Neural crest cell (in vitro differentiated cells): ENCODE data around the gene STX8. TPM values are rescaled to one million over a fixed set of nuclear protein-coding genes. Genes with fewer than 3 reads are reported as not detected.

Source experiments
- DNase-seq: peaks from one replicate; pipeline ENCODE4 v3.0.0; 2021; ENCODE audit warnings: low read depth, mixed read lengths, low spot score
- H3K27ac Mint-ChIP-seq: one replicate; pipeline ENCODE4 v1.8.0; 2021; ENCODE audit warnings: mild to moderate bottlenecking, mixed read lengths; ENCODE audit not compliant: unreplicated experiment
- H3K27me3 Mint-ChIP-seq: 2 replicates; pipeline ENCODE4 v1.8.0; 2021; ENCODE audit warnings: low read depth, mild to moderate bottlenecking, mixed read lengths
- H3K36me3 Mint-ChIP-seq: 2 replicates; pipeline ENCODE4 v1.8.0; 2021; ENCODE audit warnings: low read depth, mild to moderate bottlenecking, mixed read lengths
- H3K4me1 Mint-ChIP-seq: 2 replicates; pipeline ENCODE4 v1.8.0; 2021; ENCODE audit warnings: mixed read lengths
- H3K4me3 Mint-ChIP-seq: one replicate; pipeline ENCODE4 v1.8.0; 2021; ENCODE audit warnings: mild to moderate bottlenecking, mixed read lengths
- H3K9me3 Mint-ChIP-seq: 2 replicates; pipeline ENCODE4 v1.8.0; 2021; ENCODE audit warnings: mixed read lengths
- total RNA-seq: library from RNA; stranded (reverse); gene quantifications from 2 replicates; pipeline ENCODE4 v1.2.1, GENCODE V29; 2021
- TF ChIP-seq, protein P1 (sequence below): fragments of 200-600 bp; sonication (generic); conservative IDR thresholded peaks from 2 replicates; pipeline ENCODE4 v1.5.0; 2021; ENCODE audit warnings: antibody characterized with exemption, mild to moderate bottlenecking

The STX8 gene
- total RNA-seq, 1 donor from 2014 or later, result 56.6 TPM

DNA sequence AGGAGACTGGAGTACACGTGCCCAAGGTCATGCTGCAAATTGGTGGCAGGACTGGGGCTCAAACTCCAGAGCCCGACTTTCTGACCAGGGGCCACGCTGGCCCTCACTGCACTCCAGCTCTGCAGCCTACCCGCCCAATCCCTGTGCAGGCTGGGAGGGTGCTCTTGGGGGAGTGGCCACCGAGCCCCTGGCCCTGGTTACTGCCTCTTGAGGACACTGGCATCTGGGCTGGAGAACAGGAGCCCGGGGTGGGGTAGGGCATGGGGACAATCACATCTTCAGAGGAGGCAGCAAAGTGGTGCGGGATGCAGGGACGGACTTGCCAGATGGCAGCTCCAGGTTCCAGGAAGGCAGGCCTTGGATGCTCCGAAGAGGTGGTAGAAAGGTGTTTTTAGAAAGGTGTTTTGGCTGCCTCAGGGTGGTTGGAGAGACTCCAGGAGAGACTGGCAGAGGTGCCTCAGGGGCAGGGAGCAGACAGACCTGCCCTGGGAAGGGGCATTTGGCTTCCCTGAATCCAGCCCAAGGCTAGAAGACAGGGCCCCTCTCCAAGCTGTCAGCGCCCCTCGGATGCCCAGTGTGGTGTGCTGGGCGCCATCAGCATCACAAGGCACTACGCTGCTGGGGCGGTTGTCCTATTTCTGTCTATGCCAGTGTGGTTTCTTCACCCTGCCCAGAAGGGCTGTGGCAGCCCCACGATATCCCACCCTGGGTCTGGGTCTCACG, 333.7 kb downstream of the STX8 start:
- H3K27ac Mint-ChIP-seq, result no peak overlapping the region
- peak overlapping the region; percentile 19 for H3K4me3 Mint-ChIP-seq
- H3K9me3 Mint-ChIP-seq, result no peaks in the 10 kb centered on the region
- TF ChIP-seq, protein P1, sequence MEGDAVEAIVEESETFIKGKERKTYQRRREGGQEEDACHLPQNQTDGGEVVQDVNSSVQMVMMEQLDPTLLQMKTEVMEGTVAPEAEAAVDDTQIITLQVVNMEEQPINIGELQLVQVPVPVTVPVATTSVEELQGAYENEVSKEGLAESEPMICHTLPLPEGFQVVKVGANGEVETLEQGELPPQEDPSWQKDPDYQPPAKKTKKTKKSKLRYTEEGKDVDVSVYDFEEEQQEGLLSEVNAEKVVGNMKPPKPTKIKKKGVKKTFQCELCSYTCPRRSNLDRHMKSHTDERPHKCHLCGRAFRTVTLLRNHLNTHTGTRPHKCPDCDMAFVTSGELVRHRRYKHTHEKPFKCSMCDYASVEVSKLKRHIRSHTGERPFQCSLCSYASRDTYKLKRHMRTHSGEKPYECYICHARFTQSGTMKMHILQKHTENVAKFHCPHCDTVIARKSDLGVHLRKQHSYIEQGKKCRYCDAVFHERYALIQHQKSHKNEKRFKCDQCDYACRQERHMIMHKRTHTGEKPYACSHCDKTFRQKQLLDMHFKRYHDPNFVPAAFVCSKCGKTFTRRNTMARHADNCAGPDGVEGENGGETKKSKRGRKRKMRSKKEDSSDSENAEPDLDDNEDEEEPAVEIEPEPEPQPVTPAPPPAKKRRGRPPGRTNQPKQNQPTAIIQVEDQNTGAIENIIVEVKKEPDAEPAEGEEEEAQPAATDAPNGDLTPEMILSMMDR, result no peak
- H3K4me1 Mint-ChIP-seq, result peaks cover 52% of the 10 kb centered on the region
- H3K36me3 Mint-ChIP-seq, result no peaks in the 10 kb centered on the region
- DNase-seq, result no peak
- peaks cover 25% of the 10 kb centered on the region for H3K27me3 Mint-ChIP-seq

DNA sequence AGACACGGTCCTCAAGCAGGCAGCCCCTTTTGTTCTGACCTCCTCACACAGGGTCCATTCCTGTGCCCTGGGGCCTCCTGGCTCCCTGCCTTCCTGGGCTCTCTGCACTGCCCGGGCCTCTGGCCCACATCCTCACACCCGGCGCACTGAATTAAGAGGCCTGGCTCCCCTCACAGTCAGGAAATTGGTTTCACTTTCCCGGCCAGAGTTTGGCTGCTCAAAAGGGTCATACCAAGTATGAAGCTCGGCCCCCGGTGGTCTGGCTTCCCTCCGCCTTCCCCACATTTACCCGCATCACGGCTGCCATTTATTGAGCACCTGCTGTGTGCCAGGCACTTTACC, 334.3 kb downstream of the STX8 start:
- H3K27me3 Mint-ChIP-seq, result peaks cover 25% of the 10 kb centered on the region
- TF ChIP-seq, protein P1, result no peak
- no peaks in the 10 kb centered on the region for H3K9me3 Mint-ChIP-seq
- no peak for DNase-seq
- no peaks in the 10 kb centered on the region for H3K36me3 Mint-ChIP-seq
- H3K4me3 Mint-ChIP-seq, result peak overlapping the region; percentile 19
- peaks cover 46% of the 10 kb centered on the region for H3K4me1 Mint-ChIP-seq
- H3K27ac Mint-ChIP-seq, result peak overlapping the region; percentile 92

DNA sequence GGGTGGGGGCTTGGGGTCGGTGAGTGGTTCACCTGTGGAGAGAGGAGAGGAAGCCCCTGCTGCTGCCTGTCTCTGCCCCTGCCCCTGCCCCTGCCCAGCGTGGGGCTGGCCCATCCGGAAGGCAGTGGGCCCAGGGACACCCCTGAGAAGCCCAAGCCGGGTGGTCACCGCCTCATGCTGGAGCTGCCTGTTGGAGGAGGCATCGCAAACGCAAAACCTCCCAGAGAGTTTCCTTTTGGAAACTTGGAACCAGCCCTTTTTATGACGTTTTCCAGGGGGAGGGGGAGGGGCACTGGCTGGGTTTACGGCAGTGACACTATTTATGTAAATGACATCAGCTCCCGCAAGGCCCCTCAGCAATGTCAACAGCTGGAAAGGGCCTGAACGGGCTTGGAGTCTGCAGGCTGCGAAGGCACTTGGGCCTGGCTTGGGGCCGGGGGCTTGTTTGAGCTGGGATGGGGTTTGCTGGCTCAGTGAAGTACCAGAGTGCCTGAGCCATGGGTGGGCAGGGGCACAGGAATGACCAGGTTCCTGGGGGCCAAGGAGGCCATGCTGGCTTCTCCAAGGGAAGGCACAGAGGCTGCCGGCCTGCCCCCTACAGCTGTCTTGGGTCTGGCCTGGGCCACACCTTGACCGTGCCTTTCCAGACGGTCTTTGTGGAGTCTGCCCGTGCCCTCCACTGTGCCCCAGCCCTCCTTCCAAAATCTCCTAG, 334.8 kb downstream of the STX8 start:
- TF ChIP-seq, protein P1, result no peak
- peak; percentile 56 for DNase-seq
- peaks cover 43% of the 10 kb centered on the region for H3K4me1 Mint-ChIP-seq
- H3K27ac Mint-ChIP-seq, result no peak overlapping the region
- no peaks in the 10 kb centered on the region for H3K9me3 Mint-ChIP-seq
- H3K4me3 Mint-ChIP-seq, result peak overlapping the region; percentile 73
- no peaks in the 10 kb centered on the region for H3K36me3 Mint-ChIP-seq
- peaks cover 25% of the 10 kb centered on the region for H3K27me3 Mint-ChIP-seq

DNA sequence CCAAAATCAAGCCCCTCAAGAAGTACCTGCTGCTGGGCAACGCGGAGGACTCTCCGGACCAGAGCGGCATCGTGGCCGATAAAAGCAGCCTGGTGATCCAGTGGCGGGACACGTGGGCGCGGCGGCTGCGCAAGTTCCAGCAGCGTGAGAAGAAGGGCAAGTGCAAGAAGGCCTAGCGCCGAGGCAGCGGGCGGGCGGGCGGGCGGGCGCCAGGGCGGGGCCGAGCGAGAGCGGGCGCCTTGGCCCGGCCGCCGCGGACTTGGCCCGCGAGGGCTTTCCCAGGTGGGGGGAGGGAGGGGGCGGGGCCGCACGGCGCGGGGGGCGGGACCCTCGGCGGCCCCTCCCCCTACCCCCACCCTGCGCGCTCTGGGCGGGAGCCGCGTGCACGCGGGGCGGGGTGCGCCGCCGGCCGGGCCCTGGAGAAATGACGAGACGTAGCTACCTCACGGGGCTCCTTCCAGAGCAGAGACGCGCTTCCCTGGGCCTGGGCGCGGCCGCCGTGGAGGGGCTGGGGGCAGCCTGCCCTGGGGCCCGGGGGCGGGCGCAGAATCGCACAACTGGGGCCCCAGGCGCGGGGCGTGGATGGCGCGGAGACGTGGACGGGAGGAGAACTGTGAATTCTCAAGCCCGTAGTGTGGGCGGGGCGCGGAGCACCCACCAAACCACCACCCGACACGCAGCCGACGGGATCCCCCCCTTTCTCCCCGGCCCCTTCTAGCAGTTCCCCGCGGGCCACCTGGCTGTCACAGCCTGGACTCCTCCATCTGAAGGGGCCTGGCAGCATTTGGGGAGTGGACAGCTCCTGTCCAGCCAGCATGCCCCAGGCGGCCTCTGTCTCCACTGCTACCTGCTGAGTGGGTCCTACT, 335.6 kb downstream of the STX8 start:
- Mint-ChIP-seq H3K9me3 (no peaks in the 10 kb centered on the region), H3K27ac (no peak overlapping the region), H3K4me1 (peaks cover 44% of the 10 kb centered on the region), H3K27me3 (peaks cover 28% of the 10 kb centered on the region), H3K36me3 (no peaks in the 10 kb centered on the region), H3K4me3 (peak overlapping the region; percentile 73)
- peak; percentile 52 for DNase-seq
- TF ChIP-seq, protein P1, result no peak

DNA sequence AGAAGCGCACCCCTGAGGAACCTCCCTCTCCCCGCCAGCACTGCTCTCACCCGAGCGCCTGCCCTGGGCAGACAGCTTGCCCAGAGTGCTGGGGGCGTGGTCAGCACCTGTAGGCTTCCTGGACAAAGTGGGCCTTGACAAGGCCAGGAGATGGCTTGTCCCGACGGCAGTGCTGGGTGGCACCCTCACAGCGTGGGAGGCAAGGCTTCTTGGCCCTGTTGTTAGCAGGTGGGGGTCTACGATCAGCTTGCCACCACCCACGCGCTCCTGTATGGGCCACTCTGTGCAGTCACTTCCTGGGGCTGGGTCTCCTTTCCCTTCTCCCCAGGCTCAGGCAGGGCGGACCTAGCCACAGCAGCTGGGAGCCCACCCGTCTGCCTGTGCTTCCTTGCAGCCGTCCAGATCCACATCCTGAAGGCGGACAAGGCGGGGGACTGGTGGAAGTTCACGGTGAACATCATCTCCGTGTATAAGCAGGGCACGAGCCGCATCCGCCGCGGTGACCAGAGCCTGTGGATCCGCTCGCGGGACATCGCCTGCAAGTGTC, 336.3 kb downstream of the STX8 start:
- no peak for DNase-seq
- Mint-ChIP-seq H3K4me3 (peak overlapping the region; percentile 67), H3K27me3 (peaks cover 28% of the 10 kb centered on the region), H3K27ac (no peak overlapping the region), H3K4me1 (peaks cover 44% of the 10 kb centered on the region), H3K36me3 (no peaks in the 10 kb centered on the region), H3K9me3 (no peaks in the 10 kb centered on the region)
- TF ChIP-seq, protein P1, result no peak
